ENCODE data around the gene EML4. TPM values are rescaled to one million over a fixed set of nuclear protein-coding genes. Genes with fewer than 3 reads are reported as not detected.

Gene EML4
- total RNA-seq, 4 donors from 2014 or later, result 3.0 to 5.0 (median 4.6) TPM

- Histone ChIP-seq H3K27me3 (no peaks in the 10 kb centered on the region), H3K4me1 (peaks cover 0 to under 1% of the 10 kb centered on the region in 2 donors), H3K4me3 (no peak overlapping the region), H3K27ac (no peak overlapping the region), H3K9me3 (no peaks in the 10 kb centered on the region), H3K36me3 (peaks cover 0 to 10% of the 10 kb centered on the region in 2 donors)
- in situ Hi-C loops (cut with MboI; ENCODE audit: low sequenced_read_pairs in 4 of 4), result no loop called here
- DNase-seq, result no peak
- TF ChIP-seq CTCF (IDR thresholded peaks at IDR 0.05 in 4 of 5, conservative IDR thresholded peaks at IDR 0.05 in 1 of 5) (no peak), POLR2A (IDR thresholded peaks at IDR 0.05) (no peak)
- ATAC-seq, result no peak
- intact Hi-C loops (cut with DNase I; ENCODE audit: low total_unique reads), result no loop called here
Measured at GRCh38 chr2:42336361-42336965, 167.3 kb downstream of the EML4 start.

GRCh38 chr2:42337356-42337820 is 168.2 kb downstream of the EML4 start:
- no peak for DNase-seq
- H3K9me3 ChIP-seq, result no peaks in the 10 kb centered on the region
- no peak overlapping the region for H3K27ac ChIP-seq
- TF ChIP-seq POLR2A (IDR thresholded peaks at IDR 0.05), result no peak
- TF ChIP-seq CTCF (IDR thresholded peaks at IDR 0.05 in 4 of 5, conservative IDR thresholded peaks at IDR 0.05 in 1 of 5), result no peak
- no peak for ATAC-seq
- intact Hi-C loops (cut with DNase I; ENCODE audit: low total_unique reads), result no loop called here
- H3K36me3 ChIP-seq, result peaks cover 0 to 10% of the 10 kb centered on the region in 2 donors
- in situ Hi-C loops (cut with MboI; ENCODE audit: low sequenced_read_pairs in 4 of 4), result no loop called here
- peaks cover 5 to 9% of the 10 kb centered on the region in 2 donors for H3K4me1 ChIP-seq
- H3K27me3 ChIP-seq, result no peaks in the 10 kb centered on the region
- H3K4me3 ChIP-seq, result no peak overlapping the region

- no peak for DNase-seq
- TF ChIP-seq CTCF (IDR thresholded peaks at IDR 0.05 in 4 of 5, conservative IDR thresholded peaks at IDR 0.05 in 1 of 5) (no peak), POLR2A (IDR thresholded peaks at IDR 0.05) (no peak)
- Histone ChIP-seq H3K4me1 (peaks cover 12 to 16% of the 10 kb centered on the region in 2 donors), H3K27ac (no peak overlapping the region), H3K36me3 (peaks cover 0 to 10% of the 10 kb centered on the region in 2 donors), H3K4me3 (no peak overlapping the region), H3K27me3 (no peaks in the 10 kb centered on the region), H3K9me3 (no peaks in the 10 kb centered on the region)
- in situ Hi-C loops (cut with MboI; ENCODE audit: low sequenced_read_pairs in 4 of 4) (no loop called here), intact Hi-C loops (cut with DNase I; ENCODE audit: low total_unique reads) (no loop called here)
- no peak for ATAC-seq
Measured at GRCh38 chr2:42337846-42338566, 168.9 kb downstream of the EML4 start.

- DNase-seq (no peak), ATAC-seq (no peak)
- Histone ChIP-seq H3K36me3 (peaks cover 0 to 10% of the 10 kb centered on the region in 2 donors), H3K4me3 (no peak overlapping the region), H3K4me1 (peaks cover 13 to 19% of the 10 kb centered on the region in 2 donors), H3K27me3 (no peaks in the 10 kb centered on the region), H3K9me3 (no peaks in the 10 kb centered on the region), H3K27ac (no peak overlapping the region)
- in situ Hi-C loops (cut with MboI; ENCODE audit: low sequenced_read_pairs in 4 of 4) (no loop called here), intact Hi-C loops (cut with DNase I; ENCODE audit: low total_unique reads) (no loop called here)
- TF ChIP-seq POLR2A (IDR thresholded peaks at IDR 0.05) (no peak), CTCF (IDR thresholded peaks at IDR 0.05 in 4 of 5, conservative IDR thresholded peaks at IDR 0.05 in 1 of 5) (no peak)
Measured at GRCh38 chr2:42338567-42339190, 169.5 kb downstream of the EML4 start.

Measured in gastrocnemius medialis (tissue), 4 donors.